Aorta (tissue), 5 donors: ENCODE data around the gene TUBB3. TPM values are rescaled to one million over a fixed set of nuclear protein-coding genes. Genes with fewer than 3 reads are reported as not detected.
A peak's percentile ranks its signal among the peaks of the same experiment; 100 is the strongest.

ENCODE experiments used
- ATAC-seq: fragments of 200-7000 bp; cut with Tn5 transposase; one replicate; pipeline ENCODE4 v1.9.1; 2022; ENCODE audit warnings: moderate library complexity; ENCODE audit not compliant: low FRiP score
- DNase-seq, 2 donors: peaks; one replicate each; pipeline ENCODE4 v3.0.0-alpha.2; 2020
- H3K27ac ChIP-seq, 2 donors: one replicate each; pipeline ENCODE4 v1.5.1; 2013; ENCODE audit warnings: low read length in 2 of 2, mild to moderate bottlenecking in 2 of 2, moderate library complexity in 2 of 2, control low read depth in 1 of 2, inconsistent platforms in 1 of 2, low read depth in 1 of 2
- H3K27me3 ChIP-seq, 2 donors: one replicate each; pipeline ENCODE4 v1.6.1; 2013; ENCODE audit warnings: control low read depth in 1 of 2, low read length in 1 of 2, mild to moderate bottlenecking in 1 of 2, moderate library complexity in 1 of 2; ENCODE audit not compliant: insufficient read depth in 2 of 2, control insufficient read depth in 1 of 2
- H3K36me3 ChIP-seq, 2 donors: one replicate each; pipeline ENCODE4 v1.6.1; 2013; ENCODE audit warnings: control low read depth in 1 of 2, low read length in 1 of 2, mild to moderate bottlenecking in 1 of 2; ENCODE audit not compliant: insufficient read depth in 2 of 2, control insufficient read depth in 1 of 2
- H3K4me1 ChIP-seq, 2 donors: one replicate each; pipeline ENCODE4 v1.6.1; 2013; ENCODE audit warnings: low read length in 2 of 2, control low read depth in 1 of 2, mild to moderate bottlenecking in 1 of 2, moderate library complexity in 1 of 2; ENCODE audit not compliant: insufficient read depth in 2 of 2, control insufficient read depth in 1 of 2
- H3K4me3 ChIP-seq, 2 donors: one replicate each; pipeline ENCODE4 v1.5.1; 2013; ENCODE audit warnings: low read length in 2 of 2, control low read depth in 1 of 2, mild to moderate bottlenecking in 1 of 2
- H3K9me3 ChIP-seq: one replicate; pipeline ENCODE4 v1.6.1; 2013; ENCODE audit warnings: mild to moderate bottlenecking, low read length; ENCODE audit not compliant: control insufficient read depth
- WGBS, 2 donors: extraction: QIAGEN DNeasy Blood & Tissue Kit; methylation state at CpG; one replicate each; pipeline ENCODE4 v1.1.7; 2013; 5-methylcytosine and 5-hydroxymethylcytosine counted together
- intact Hi-C, 2 donors: fragments of 100-400 bp; cut with DNase I; formaldehyde crosslinking; loops; one replicate each; pipeline versions ENCODE4 v1.14.2 to v1.15.0; 2022
- polyA plus RNA-seq, 2 donors: library from polyadenylated mRNA; stranded (reverse); fragments of 200-250 nt; gene quantifications; one replicate each; pipeline ENCODE4 v1.2.3, GENCODE V29; 2013
- total RNA-seq, 2 donors: library from RNA; stranded (reverse); fragmentation: NEBNext Ultra II Directional; extraction: Animal tissue kit (Norgen Biotek cat#: 25700); gene quantifications; one replicate each; pipeline ENCODE4 v1.2.1, GENCODE V29; 2021
- donor health status: healthy with polysubstance abuse.
- donor health status: Bipolar disorder and iron deficiency.
- donor health status: DM: no; HTN: no; CAD: no.
- donor health status: DM: no; HTN: no; CAD: no.
- donor health status: DM: yes; HTN: yes; CAD: no.

The TUBB3 gene
- total and polyA plus RNA-seq, 4 donors: 0.38 to 12.5 (median 4.0) TPM

GRCh38 chr16:89955001-89955685 lies 32.0 kb downstream of the TUBB3 start:
- no peaks in the 10 kb centered on the region for H3K9me3 ChIP-seq
- WGBS, 2 donors: 92 to 94% methylated on average over 15 of the region's 15 CpGs
- H3K4me3 ChIP-seq: no peak overlapping the region
- ATAC-seq (no peak), DNase-seq (no peak)
- intact Hi-C loops: no loop called here
- no peaks in the 10 kb centered on the region for H3K27me3 ChIP-seq
- no peaks in the 10 kb centered on the region for H3K4me1 ChIP-seq
- no peaks in the 10 kb centered on the region for H3K36me3 ChIP-seq
- H3K27ac ChIP-seq: no peak overlapping the region

- Histone ChIP-seq H3K36me3 (no peaks in the 10 kb centered on the region), H3K27me3 (no peaks in the 10 kb centered on the region), H3K27ac (no peak overlapping the region), H3K4me1 (no peaks in the 10 kb centered on the region), H3K9me3 (no peaks in the 10 kb centered on the region), H3K4me3 (no peak overlapping the region)
- WGBS, 2 donors: 95 to 96% methylated on average over 15 of the region's 15 CpGs
- intact Hi-C loops: no loop called here
- ATAC-seq (no peak), DNase-seq (peak in 1 of 2 donors; percentile 17)
These were observed 33.5 kb downstream of the TUBB3 start for GRCh38 chr16:89956505-89957215.

GRCh38 chr16:89957216-89957785 lies 34.2 kb downstream of the TUBB3 start:
- no peaks in the 10 kb centered on the region for H3K9me3 ChIP-seq
- no peak overlapping the region for H3K4me3 ChIP-seq

GRCh38 chr16:89958068-89958467 lies 34.9 kb downstream of the TUBB3 start:
- Histone ChIP-seq H3K4me3 (no peak overlapping the region), H3K4me1 (no peaks in the 10 kb centered on the region), H3K9me3 (no peaks in the 10 kb centered on the region), H3K27ac (no peak overlapping the region), H3K36me3 (no peaks in the 10 kb centered on the region), H3K27me3 (no peaks in the 10 kb centered on the region)
- ATAC-seq (no peak), DNase-seq (peak in 1 of 2 donors; percentile 73)
- 82 to 88% methylated on average over 7 of the region's 7 CpGs for WGBS, 2 donors
- intact Hi-C loops: no loop called here

More at GRCh38 chr16:89957216-89957785, 34.2 kb downstream of the TUBB3 start:
- Histone ChIP-seq H3K36me3 (no peaks in the 10 kb centered on the region), H3K27ac (no peak overlapping the region), H3K27me3 (no peaks in the 10 kb centered on the region), H3K4me1 (no peaks in the 10 kb centered on the region)
- ATAC-seq (no peak), DNase-seq (peak in 1 of 2 donors; percentile 40)
- intact Hi-C loops: no loop called here
- 91 to 98% methylated on average over 21 to 23 of the region's 23 CpGs for WGBS, 2 donors

- 96 to 97% methylated on average over 10 of the region's 10 CpGs for WGBS, 2 donors
- H3K9me3 ChIP-seq: no peaks in the 10 kb centered on the region
- no peak overlapping the region for H3K4me3 ChIP-seq
- ATAC-seq: no peak
- H3K27me3 ChIP-seq: no peaks in the 10 kb centered on the region
- no peak overlapping the region for H3K27ac ChIP-seq
- DNase-seq: no peak
- intact Hi-C loops: no loop called here
- no peaks in the 10 kb centered on the region for H3K36me3 ChIP-seq
- H3K4me1 ChIP-seq: no peaks in the 10 kb centered on the region
These were observed 35.5 kb downstream of the TUBB3 start for GRCh38 chr16:89958596-89958995.

GRCh38 chr16:89960966-89961365 lies 37.8 kb downstream of the TUBB3 start:
- ATAC-seq: no peak
- intact Hi-C loops: no loop called here
- no peak overlapping the region for H3K27ac ChIP-seq
- H3K4me1 ChIP-seq: no peaks in the 10 kb centered on the region
- DNase-seq: no peak
- H3K36me3 ChIP-seq: no peaks in the 10 kb centered on the region
- 94 to 95% methylated on average over 13 of the region's 13 CpGs for WGBS, 2 donors
- no peaks in the 10 kb centered on the region for H3K9me3 ChIP-seq
- no peaks in the 10 kb centered on the region for H3K27me3 ChIP-seq
- H3K4me3 ChIP-seq: no peak overlapping the region

GRCh38 chr16:89961920-89962319 lies 38.8 kb downstream of the TUBB3 start:
- 95 to 96% methylated on average over 23 of the region's 23 CpGs for WGBS, 2 donors
- H3K4me3 ChIP-seq: no peak overlapping the region
- ATAC-seq: no peak
- intact Hi-C loops: no loop called here
- no peak overlapping the region for H3K27ac ChIP-seq
- DNase-seq: no peak
- no peaks in the 10 kb centered on the region for H3K27me3 ChIP-seq
- H3K36me3 ChIP-seq: no peaks in the 10 kb centered on the region
- H3K9me3 ChIP-seq: no peaks in the 10 kb centered on the region
- no peaks in the 10 kb centered on the region for H3K4me1 ChIP-seq

GRCh38 chr16:89962754-89963498 lies 39.8 kb downstream of the TUBB3 start:
- intact Hi-C loops: no loop called here
- no peak overlapping the region for H3K27ac ChIP-seq
- no peak for DNase-seq
- H3K9me3 ChIP-seq: no peaks in the 10 kb centered on the region
- H3K36me3 ChIP-seq: no peaks in the 10 kb centered on the region
- no peak for ATAC-seq
- H3K4me3 ChIP-seq: no peak overlapping the region
- no peaks in the 10 kb centered on the region for H3K4me1 ChIP-seq
- 82 to 84% methylated on average over 26 of the region's 26 CpGs for WGBS, 2 donors
- no peaks in the 10 kb centered on the region for H3K27me3 ChIP-seq
